NCI-H2227 (cell line): ENCODE results near the gene TAF1D.
"Not testable (repeated sequence)": the region's sequence is repeated elsewhere in the genome, so short reads cannot be mapped to it uniquely, and the experiment has no call there.

Source experiments
- DNase-seq: peaks from one replicate; lab custom pipeline; 2025; ENCODE audit not compliant: unreplicated experiment; lab: John Stamatoyannopoulos, UW

Gene TAF1D

GRCh38 chr11:93747122-93747521 is 5.8 kb upstream of the TAF1D start:
- DNase-seq: no peak

- DNase-seq: no peak
Measured at GRCh38 chr11:93746101-93746500, 4.8 kb upstream of the TAF1D start.

GRCh38 chr11:93745005-93745755 is 3.9 kb upstream of the TAF1D start:
- DNase-seq: not testable (repeated sequence)

- no peak for DNase-seq
Measured at GRCh38 chr11:93744669-93745004, 3.3 kb upstream of the TAF1D start.

- DNase-seq: no peak
Measured at GRCh38 chr11:93743291-93743690, 2.0 kb upstream of the TAF1D start.

GRCh38 chr11:93741882-93742226 is 559 bp upstream of the TAF1D start:
- DNase-seq: peak; percentile 33

GRCh38 chr11:93740730-93741093 is 583 bp downstream of the TAF1D start:
- peak; percentile 56 for DNase-seq

GRCh38 chr11:93740031-93740729 is 1.1 kb downstream of the TAF1D start:
- DNase-seq: no peak

GRCh38 chr11:93738647-93739081 is 2.6 kb downstream of the TAF1D start:
- DNase-seq: no peak

- no peak for DNase-seq
Measured at GRCh38 chr11:93737904-93738612, 3.2 kb downstream of the TAF1D start.

- no peak for DNase-seq
Measured at GRCh38 chr11:93736129-93736528, 5.2 kb downstream of the TAF1D start.

- no peak for DNase-seq
Measured at GRCh38 chr11:93735627-93736026, 5.7 kb downstream of the TAF1D start.

GRCh38 chr11:93734427-93735222 is 6.7 kb downstream of the TAF1D start:
- no peak for DNase-seq

- no peak for DNase-seq
Measured at GRCh38 chr11:93733474-93733873, 7.8 kb downstream of the TAF1D start.

- DNase-seq: no peak
Measured at GRCh38 chr11:93732237-93732892, 8.9 kb downstream of the TAF1D start.

- DNase-seq: no peak
Measured at GRCh38 chr11:93730108-93731107, 10.9 kb downstream of the TAF1D start.

- DNase-seq: no peak
Measured at GRCh38 chr11:93729129-93729616, 12.1 kb downstream of the TAF1D start.

- no peak for DNase-seq
Measured at GRCh38 chr11:93728792-93729128, 12.5 kb downstream of the TAF1D start.

GRCh38 chr11:93727985-93728791 is 13.1 kb downstream of the TAF1D start:
- no peak for DNase-seq
